Spleen (tissue), 7 donors: ENCODE data around the gene RASSF10.

Experiments used
- CTCF ChIP-seq, 11 experiments: fragments of 200-600 bp in 7 of 11; fragments of 450-650 bp in 4 of 11; sonication (generic) in 4 of 11; IDR thresholded peaks in 8 of 11; conservative IDR thresholded peaks in 3 of 11; 1 replicate in 7 of 11; 2 replicates in 4 of 11; pipeline versions ENCODE4 v1.4.0 to v1.8.0; 2016 to 2021; ENCODE audit warnings: antibody characterized with exemption in 11 of 11, inconsistent platforms in 4 of 11, mild to moderate bottlenecking in 1 of 11
- POLR2A ChIP-seq, 3 donors: fragments of 450-650 bp; IDR thresholded peaks; one replicate each; pipeline ENCODE4 v1.5.1; 2017; ENCODE audit warnings: antibody characterized with exemption in 3 of 3, mild to moderate bottlenecking in 1 of 3
- POLR2AphosphoS5 ChIP-seq, 3 donors: sonication (generic); formaldehyde crosslinking; IDR thresholded peaks; one replicate each; pipeline ENCODE4 v1.5.1; 2017; ENCODE audit warnings: antibody characterized with exemption in 3 of 3
- donor health status: DM: no; HTN: no; CAD: no; lungs with moderate emphysema.
- donor health status: DM: no; HTN: no; CAD: no.
- donor health status: DM: no; HTN: no; CAD: no.

- no peak for TF ChIP-seq CTCF (IDR thresholded peaks at IDR 0.05 in 8 of 11, conservative IDR thresholded peaks at IDR 0.05 in 3 of 11)
- no peak for TF ChIP-seq POLR2A (IDR thresholded peaks at IDR 0.05)
- TF ChIP-seq POLR2AphosphoS5 (IDR thresholded peaks at IDR 0.05) = no peak
Measured at GRCh38 chr11:13011466-13012055, 2.4 kb downstream of the RASSF10 start.
